PC-3 (cell line): Measurements from ENCODE around the gene HSPA5. TPM values are rescaled to one million over a fixed set of nuclear protein-coding genes. Genes with fewer than 3 reads are reported as not detected.
"Not testable (repeated sequence)": the region's sequence is repeated elsewhere in the genome, so short reads cannot be mapped to it uniquely, and the experiment has no call there.

Experiments used
- ATAC-seq: fragments of 200-7000 bp; cut with Tn5 transposase; 2 replicates; pipeline ENCODE4 v1.9.1; 2020; ENCODE audit warnings: mild to moderate bottlenecking, moderate library complexity
- BruUV-seq: library from RNA; stranded (reverse); fragments of 400-500 nt; replicated peaks from 2 replicates; lab custom pipeline; 2021; lab: Mats Ljungman, UMichigan
- CTCF ChIA-PET: fragments of 300-600 bp; sonication (Branson Sonifier 250); formaldehyde crosslinking; loops from one replicate; lab custom pipeline; 2022; ENCODE audit warnings: antibody characterized with exemption; lab: Charles Lee
- POLR2A ChIA-PET: fragments of 300-600 bp; sonication (Branson Sonifier 250); formaldehyde crosslinking; loops from one replicate; lab custom pipeline; 2022; ENCODE audit warnings: antibody characterized with exemption; ENCODE audit not compliant: unreplicated experiment; lab: Charles Lee
- DNase-seq: peaks from one replicate; pipeline ENCODE4 v3.0.0-alpha.2; 2015
- H2AFZ ChIP-seq: fragments of 300-600 bp; sonication (generic); 2 replicates; pipeline ENCODE4 v1.6.0; 2016; ENCODE audit warnings: antibody characterized with exemption, low read length
- H3F3A ChIP-seq: fragments of 300-600 bp; sonication (generic); one replicate; pipeline ENCODE4 v1.6.0; 2017; ENCODE audit warnings: antibody characterized with exemption, low read length, control low read depth, mild to moderate bottlenecking; ENCODE audit not compliant: unreplicated experiment
- H3K27ac ChIP-seq: fragments of 300-600 bp; sonication (generic); 2 replicates; pipeline ENCODE4 v1.5.1; 2016; ENCODE audit warnings: mild to moderate bottlenecking, low read length
- H3K27me3 ChIP-seq: fragments of 300-600 bp; sonication (generic); 2 replicates; pipeline ENCODE4 v1.6.1; 2016; ENCODE audit warnings: low read length, mixed read lengths
- H3K36me3 ChIP-seq: fragments of 300-600 bp; sonication (generic); 2 replicates; pipeline ENCODE4 v1.6.1; 2016; ENCODE audit warnings: low read depth, mixed run types, low read length, mixed read lengths
- H3K4me1 ChIP-seq: fragments of 300-600 bp; sonication (generic); 2 replicates; pipeline ENCODE4 v1.5.1; 2016; ENCODE audit warnings: low read length; ENCODE audit not compliant: insufficient read depth
- H3K4me2 ChIP-seq: fragments of 300-600 bp; sonication (generic); 2 replicates; pipeline ENCODE4 v1.6.0; 2016; ENCODE audit warnings: low read length
- H3K4me3 ChIP-seq: fragments of 300-600 bp; sonication (generic); 2 replicates; pipeline ENCODE4 v1.5.1; 2016; ENCODE audit warnings: mild to moderate bottlenecking, low read length, mixed read lengths
- H3K79me2 ChIP-seq: fragments of 300-600 bp; sonication (generic); 2 replicates; pipeline ENCODE4 v1.6.1; 2017; ENCODE audit warnings: low read length, mixed read lengths
- H3K9ac ChIP-seq: fragments of 300-600 bp; sonication (generic); 2 replicates; pipeline ENCODE4 v1.6.0; 2016; ENCODE audit warnings: mild to moderate bottlenecking, low read length
- H3K9me2 ChIP-seq: fragments of 300-600 bp; sonication (generic); replicated peaks from 2 replicates; pipeline ENCODE4 v1.6.1; 2016; ENCODE audit warnings: mixed run types, low read length, mixed read lengths
- H3K9me3 ChIP-seq: fragments of 300-600 bp; sonication (generic); 2 replicates; pipeline ENCODE4 v1.6.1; 2016; ENCODE audit warnings: low read length, mixed read lengths
- H4K20me1 ChIP-seq: fragments of 300-600 bp; sonication (generic); 2 replicates; pipeline ENCODE4 v1.6.1; 2016; ENCODE audit warnings: low read length, mixed read lengths
- EZH2 ChIP-seq: fragments of 300-600 bp; sonication (generic); IDR thresholded peaks from one replicate; pipeline ENCODE4 v1.6.1; 2017; ENCODE audit warnings: antibody characterized with exemption, mild to moderate bottlenecking, low read length; ENCODE audit not compliant: unreplicated experiment
- EZH2phosphoT487 ChIP-seq: fragments of 300-600 bp; sonication (generic); IDR thresholded peaks from 2 replicates; pipeline ENCODE4 v1.6.1; 2018; ENCODE audit warnings: mild to moderate bottlenecking, antibody characterized with exemption, low read length, borderline replicate concordance
- intact Hi-C: fragments of 100-400 bp; cut with micrococcal nuclease; formaldehyde crosslinking; loops from 2 replicates; pipeline ENCODE4 v1.9.0; 2023
- total RNA-seq: library from RNA; depleted of rRNA; stranded (reverse); fragments of >200 nt; gene quantifications from 2 replicates; pipeline ENCODE4 v1.2.3, GENCODE V29; 2014
- TF ChIP-seq, protein P1 (sequence below): fragments of 300-600 bp; sonication (generic); conservative IDR thresholded peaks from 2 replicates; pipeline ENCODE4 v1.5.1; 2017; ENCODE audit warnings: antibody characterized with exemption, low read depth, mild to moderate bottlenecking, low read length

HSPA5 gene
- total RNA-seq, 1 experiment from 2014 or later = 112 TPM

DNA sequence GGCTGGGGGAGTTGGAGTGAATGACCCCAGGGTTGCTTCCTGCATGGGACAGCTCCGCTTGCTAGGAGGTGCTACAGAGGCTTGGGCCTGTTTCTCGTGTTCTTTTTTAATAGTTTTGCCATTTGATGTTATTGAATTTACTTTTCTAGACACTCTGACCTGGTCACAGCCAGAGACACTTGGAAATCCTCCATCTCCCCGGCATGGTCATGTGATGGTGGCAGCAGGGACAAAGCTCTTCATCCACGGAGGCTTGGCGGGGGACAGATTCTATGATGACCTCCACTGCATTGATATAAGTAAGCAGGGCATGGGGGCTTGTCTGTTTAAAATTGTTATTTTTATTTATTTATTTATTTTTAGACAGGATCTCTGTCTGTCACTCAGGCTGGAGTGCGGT is 13.4 kb downstream of the HSPA5 start:
- intact Hi-C loops = no loop called here
- POLR2A ChIA-PET = no interaction called here

DNA sequence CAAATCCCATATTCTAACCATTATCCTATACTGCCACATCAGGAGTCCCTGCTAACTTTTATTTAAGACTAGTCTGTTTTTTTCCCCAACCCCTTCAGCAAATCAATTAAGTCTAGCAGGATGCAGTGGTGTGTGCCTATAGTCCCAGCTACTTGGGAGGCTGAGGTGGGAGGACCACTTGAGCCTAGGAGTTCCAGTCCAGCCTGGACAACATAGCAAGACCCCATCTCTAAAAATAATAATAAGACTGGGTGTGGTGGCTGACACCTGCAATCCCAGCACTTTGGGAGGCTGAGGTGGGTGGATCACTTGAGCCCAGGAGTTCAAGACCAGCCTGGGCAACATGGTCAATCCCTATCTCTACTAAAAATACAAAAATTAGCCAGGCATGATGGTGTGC is 16.3 kb downstream of the HSPA5 start:
- CTCF ChIA-PET, POLR2A ChIA-PET, BruUV-seq: not testable (repeated sequence)

More for the DNA sequence above, 13.4 kb downstream of the HSPA5 start:
- H3F3A ChIP-seq = no peaks in the 10 kb centered on the region
- H3K9ac ChIP-seq = no peak overlapping the region
- DNase-seq (no peak), ATAC-seq (no peak)
- H4K20me1 ChIP-seq = no peaks in the 10 kb centered on the region
- no peaks in the 10 kb centered on the region for H3K27me3 ChIP-seq
- no peak overlapping the region for H3K4me2 ChIP-seq
- H3K9me2 ChIP-seq = no peaks in the 10 kb centered on the region
- TF ChIP-seq, protein P1, sequence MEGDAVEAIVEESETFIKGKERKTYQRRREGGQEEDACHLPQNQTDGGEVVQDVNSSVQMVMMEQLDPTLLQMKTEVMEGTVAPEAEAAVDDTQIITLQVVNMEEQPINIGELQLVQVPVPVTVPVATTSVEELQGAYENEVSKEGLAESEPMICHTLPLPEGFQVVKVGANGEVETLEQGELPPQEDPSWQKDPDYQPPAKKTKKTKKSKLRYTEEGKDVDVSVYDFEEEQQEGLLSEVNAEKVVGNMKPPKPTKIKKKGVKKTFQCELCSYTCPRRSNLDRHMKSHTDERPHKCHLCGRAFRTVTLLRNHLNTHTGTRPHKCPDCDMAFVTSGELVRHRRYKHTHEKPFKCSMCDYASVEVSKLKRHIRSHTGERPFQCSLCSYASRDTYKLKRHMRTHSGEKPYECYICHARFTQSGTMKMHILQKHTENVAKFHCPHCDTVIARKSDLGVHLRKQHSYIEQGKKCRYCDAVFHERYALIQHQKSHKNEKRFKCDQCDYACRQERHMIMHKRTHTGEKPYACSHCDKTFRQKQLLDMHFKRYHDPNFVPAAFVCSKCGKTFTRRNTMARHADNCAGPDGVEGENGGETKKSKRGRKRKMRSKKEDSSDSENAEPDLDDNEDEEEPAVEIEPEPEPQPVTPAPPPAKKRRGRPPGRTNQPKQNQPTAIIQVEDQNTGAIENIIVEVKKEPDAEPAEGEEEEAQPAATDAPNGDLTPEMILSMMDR = no peak
- TF ChIP-seq EZH2phosphoT487 = no peak
- TF ChIP-seq EZH2 = no peak
- BruUV-seq = no TSS peak
- CTCF ChIA-PET = no interaction called here
- H3K9me3 ChIP-seq = no peaks in the 10 kb centered on the region
- no peaks in the 10 kb centered on the region for H3K4me1 ChIP-seq
- H3K36me3 ChIP-seq = peaks cover 3% of the 10 kb centered on the region; the same call in 1 of the 2 replicates
- H3K79me2 ChIP-seq = no peaks in the 10 kb centered on the region
- no peak overlapping the region for H3K27ac ChIP-seq
- no peak overlapping the region for H3K4me3 ChIP-seq
- H2AFZ ChIP-seq = no peak overlapping the region

DNA sequence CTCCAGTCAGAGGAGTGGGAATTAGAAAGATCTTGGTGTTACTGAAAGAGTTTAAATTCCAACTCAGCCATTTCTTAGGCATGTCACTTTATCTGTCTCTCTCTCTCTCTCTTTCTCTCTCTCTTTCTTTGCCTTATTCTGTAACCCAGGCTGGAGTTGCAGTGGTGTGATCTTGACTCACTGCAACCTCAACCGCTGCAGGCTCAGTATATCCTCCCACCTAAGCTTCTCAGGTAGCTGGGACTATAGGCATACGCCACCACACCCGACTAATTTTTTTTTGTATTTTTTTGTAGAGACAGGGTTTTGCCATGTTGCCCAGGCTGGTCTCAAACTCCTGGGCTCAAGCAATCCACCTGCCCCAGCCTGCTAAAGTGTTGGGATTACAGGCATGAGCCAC is 22.5 kb downstream of the HSPA5 start:
- no peaks in the 10 kb centered on the region for H3K9me2 ChIP-seq
- no peaks in the 10 kb centered on the region for H3K79me2 ChIP-seq
- no peak overlapping the region for H3K4me2 ChIP-seq
- DNase-seq (no peak), ATAC-seq (no peak)
- no peak overlapping the region for H3K27ac ChIP-seq
- H3K4me3 ChIP-seq = no peak overlapping the region
- ChIA-PET CTCF (no interaction called here), POLR2A (no interaction called here)
- no peaks in the 10 kb centered on the region for H3K9me3 ChIP-seq
- no peak overlapping the region for H3K9ac ChIP-seq
- no peaks in the 10 kb centered on the region for H3K36me3 ChIP-seq
- H4K20me1 ChIP-seq = no peaks in the 10 kb centered on the region
- BruUV-seq = no TSS peak
- H3K27me3 ChIP-seq = no peaks in the 10 kb centered on the region
- TF ChIP-seq EZH2 (no peak), EZH2phosphoT487 (no peak)
- TF ChIP-seq, protein P1 = no peak
- no peaks in the 10 kb centered on the region for H3F3A ChIP-seq
- H2AFZ ChIP-seq = no peak overlapping the region
- no peaks in the 10 kb centered on the region for H3K4me1 ChIP-seq
- intact Hi-C loops = no loop called here

More for the DNA sequence above, 16.3 kb downstream of the HSPA5 start:
- H3K79me2 ChIP-seq, H3K27me3 ChIP-seq, H3K27ac ChIP-seq, H3F3A ChIP-seq, H3K9ac ChIP-seq, ATAC-seq, H3K36me3 ChIP-seq, intact Hi-C loops, H4K20me1 ChIP-seq, H3K4me1 ChIP-seq, H3K9me2 ChIP-seq, H3K4me3 ChIP-seq, H3K9me3 ChIP-seq, H3K4me2 ChIP-seq, H2AFZ ChIP-seq, DNase-seq: not testable (repeated sequence)
